Measurements from ENCODE around the gene ZMIZ1. TPM values are rescaled to one million over a fixed set of nuclear protein-coding genes. Genes with fewer than 3 reads are reported as not detected.

Gene ZMIZ1
- total RNA-seq, 4 donors from 2014 or later, result 65.5 to 88.2 (median 69.3) TPM

DNA sequence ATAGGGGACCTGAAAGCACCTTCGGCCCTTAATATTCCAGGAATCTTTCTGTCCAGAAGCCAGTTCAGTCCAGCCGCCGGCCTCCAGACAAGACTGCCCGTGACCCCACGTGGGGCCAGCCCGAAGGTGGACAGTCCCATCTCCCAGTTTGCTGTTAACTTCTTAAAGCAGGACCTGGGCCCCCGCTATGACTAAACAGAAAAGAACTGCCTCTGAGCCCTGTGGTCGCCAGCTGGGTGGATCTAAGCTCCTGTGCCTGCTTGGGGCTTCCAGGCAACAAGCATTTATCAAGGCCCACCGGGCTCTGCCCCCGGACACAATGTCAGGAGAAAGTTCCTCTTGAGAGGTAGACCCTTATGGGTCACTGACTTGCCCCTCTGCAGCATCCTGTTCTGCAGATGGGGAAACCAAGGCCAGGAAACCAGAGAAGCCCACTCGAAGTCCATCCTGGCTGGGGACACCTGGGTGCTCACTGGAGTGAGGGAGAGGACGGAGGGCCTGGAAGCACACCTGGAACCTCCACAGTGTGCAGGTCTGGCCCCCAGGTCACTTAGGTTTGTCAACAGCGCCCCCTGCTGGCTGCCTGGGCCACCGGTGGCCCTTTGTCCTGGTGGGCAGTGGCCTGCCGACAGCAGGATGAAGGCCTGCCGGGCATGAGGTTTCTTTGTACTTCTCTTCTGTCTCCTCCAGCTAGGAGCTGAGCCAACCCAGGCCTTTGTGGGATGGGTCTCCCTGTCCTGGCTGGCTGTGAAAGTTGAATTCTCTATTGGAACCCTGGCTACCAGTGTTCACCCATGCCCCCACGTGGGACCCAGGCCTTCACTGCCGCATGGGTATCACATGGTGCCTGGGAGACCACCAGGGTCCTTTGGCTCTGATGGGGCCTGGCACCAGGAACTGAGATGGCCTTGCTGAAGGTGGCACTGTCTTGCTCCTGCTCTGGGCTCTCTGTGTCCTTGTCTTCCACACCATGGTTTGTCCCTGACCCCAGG is 128.0 kb downstream of the ZMIZ1 start:
- Histone ChIP-seq H3K27me3 (no peaks in the 10 kb centered on the region), H3K4me1 (peaks cover 0 to 53% (median 15%) of the 10 kb centered on the region in 4 donors), H3K4me3 (no peak overlapping the region), H3K9me3 (no peaks in the 10 kb centered on the region), H3K36me3 (peaks cover 0 to 15% (median 0%) of the 10 kb centered on the region in 3 donors), H3K27ac (peak overlapping the region in 2 of 4 donors; percentile 23 to 63)
- WGBS, 2 donors, result 72 to 75% methylated on average over 10 to 15 of the region's 18 CpGs
- DNase-seq (ENCODE audit: low spot score in 2 of 2), result peak; percentile 60 to 75
- no peak for TF ChIP-seq EP300 (IDR thresholded peaks at IDR 0.05)
- TF ChIP-seq, protein P1, sequence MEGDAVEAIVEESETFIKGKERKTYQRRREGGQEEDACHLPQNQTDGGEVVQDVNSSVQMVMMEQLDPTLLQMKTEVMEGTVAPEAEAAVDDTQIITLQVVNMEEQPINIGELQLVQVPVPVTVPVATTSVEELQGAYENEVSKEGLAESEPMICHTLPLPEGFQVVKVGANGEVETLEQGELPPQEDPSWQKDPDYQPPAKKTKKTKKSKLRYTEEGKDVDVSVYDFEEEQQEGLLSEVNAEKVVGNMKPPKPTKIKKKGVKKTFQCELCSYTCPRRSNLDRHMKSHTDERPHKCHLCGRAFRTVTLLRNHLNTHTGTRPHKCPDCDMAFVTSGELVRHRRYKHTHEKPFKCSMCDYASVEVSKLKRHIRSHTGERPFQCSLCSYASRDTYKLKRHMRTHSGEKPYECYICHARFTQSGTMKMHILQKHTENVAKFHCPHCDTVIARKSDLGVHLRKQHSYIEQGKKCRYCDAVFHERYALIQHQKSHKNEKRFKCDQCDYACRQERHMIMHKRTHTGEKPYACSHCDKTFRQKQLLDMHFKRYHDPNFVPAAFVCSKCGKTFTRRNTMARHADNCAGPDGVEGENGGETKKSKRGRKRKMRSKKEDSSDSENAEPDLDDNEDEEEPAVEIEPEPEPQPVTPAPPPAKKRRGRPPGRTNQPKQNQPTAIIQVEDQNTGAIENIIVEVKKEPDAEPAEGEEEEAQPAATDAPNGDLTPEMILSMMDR (IDR thresholded peaks at IDR 0.05), result peak; percentile 79 to 94 (median 89)

DNA sequence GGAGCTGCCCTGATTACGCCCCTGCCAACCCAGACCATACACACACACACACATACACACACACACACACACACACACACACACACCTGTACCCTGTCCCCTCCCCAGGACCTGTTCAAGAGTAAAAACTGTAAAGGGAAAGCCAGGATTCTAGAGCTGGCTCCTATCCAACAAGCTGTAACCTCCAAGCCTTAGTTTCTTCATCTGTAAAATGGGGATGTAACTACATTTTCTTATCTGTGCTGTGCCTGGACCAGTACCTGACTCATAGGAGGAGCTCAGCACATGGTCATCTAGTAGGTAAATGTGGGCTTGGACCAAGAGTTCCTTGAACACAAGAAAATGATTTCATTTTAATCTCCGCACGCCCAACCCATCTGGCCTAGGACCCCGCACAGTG is 128.8 kb downstream of the ZMIZ1 start:
- TF ChIP-seq POLR2A (IDR thresholded peaks at IDR 0.05) (no peak), EP300 (IDR thresholded peaks at IDR 0.05) (no peak)
- TF ChIP-seq, protein P1 (IDR thresholded peaks at IDR 0.05), result no peak
- H3K4me1 ChIP-seq, result peaks cover 0 to 50% (median 13%) of the 10 kb centered on the region in 4 donors
- DNase-seq (ENCODE audit: low spot score in 2 of 2), result no peak
- no peak overlapping the region for H3K4me3 ChIP-seq
- H3K27ac ChIP-seq, result no peak overlapping the region
- H3K36me3 ChIP-seq, result peaks cover 0 to 18% (median 2%) of the 10 kb centered on the region in 3 donors
- H3K9me3 ChIP-seq, result no peaks in the 10 kb centered on the region
- H3K27me3 ChIP-seq, result no peaks in the 10 kb centered on the region
- 95 to 97% methylated on average over 4 of the region's 4 CpGs for WGBS, 2 donors

DNA sequence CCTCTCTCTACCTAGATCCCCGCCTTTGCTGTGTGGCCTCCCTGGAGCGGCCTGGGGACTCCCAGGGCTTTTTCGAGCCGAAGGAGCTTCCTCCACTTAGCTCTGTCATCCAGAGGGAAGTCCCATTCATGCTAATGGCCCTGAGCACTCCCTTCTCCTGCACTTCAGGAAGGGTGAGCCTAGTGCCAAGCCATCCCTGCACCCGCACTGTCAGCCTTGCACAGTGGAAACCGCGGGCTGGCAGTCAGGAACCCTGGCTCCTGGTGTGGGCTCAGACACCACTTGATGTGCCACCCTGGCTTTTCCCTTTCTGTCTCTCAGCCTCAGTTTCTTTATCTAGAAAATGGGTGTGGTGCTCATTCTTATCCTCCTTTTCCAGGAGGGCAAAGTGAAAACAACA is 131.6 kb downstream of the ZMIZ1 start:
- Histone ChIP-seq H3K4me1 (peaks cover 0 to 49% (median 2%) of the 10 kb centered on the region in 4 donors), H3K4me3 (no peak overlapping the region), H3K36me3 (peaks cover 0 to 42% (median 3%) of the 10 kb centered on the region in 3 donors), H3K27ac (no peak overlapping the region), H3K27me3 (no peaks in the 10 kb centered on the region), H3K9me3 (no peaks in the 10 kb centered on the region)
- TF ChIP-seq POLR2A (IDR thresholded peaks at IDR 0.05) (no peak), EP300 (IDR thresholded peaks at IDR 0.05) (no peak)
- TF ChIP-seq, protein P1 (IDR thresholded peaks at IDR 0.05), result no peak
- DNase-seq (ENCODE audit: low spot score in 2 of 2), result no peak
- WGBS, 2 donors, result 82 to 90% methylated on average over 7 of the region's 7 CpGs

DNA sequence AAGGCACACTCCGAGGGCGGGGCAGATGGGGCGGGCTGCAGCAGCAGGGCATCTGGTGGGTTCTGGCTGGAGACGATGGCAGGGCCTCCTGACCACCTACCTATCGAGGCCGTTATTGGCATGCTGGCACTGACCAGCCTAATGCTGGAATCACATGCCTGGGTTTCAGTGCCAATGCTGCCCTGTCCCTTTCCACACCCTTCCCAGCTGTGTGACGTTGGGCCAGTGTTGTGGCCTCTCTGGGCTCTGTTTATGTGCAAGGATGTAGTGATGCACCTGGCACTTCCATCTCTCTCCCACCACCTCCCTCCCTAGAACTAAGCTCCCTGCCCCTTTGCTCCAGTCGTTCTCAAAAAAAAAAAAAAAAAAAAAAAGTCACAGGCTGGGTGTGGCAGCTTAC is 132.9 kb downstream of the ZMIZ1 start:
- peaks cover 0 to 47% (median 3%) of the 10 kb centered on the region in 4 donors for H3K4me1 ChIP-seq
- H3K27me3 ChIP-seq, result no peaks in the 10 kb centered on the region
- no peak overlapping the region for H3K4me3 ChIP-seq
- WGBS, 2 donors, result 78 to 91% methylated on average over 8 of the region's 8 CpGs
- H3K27ac ChIP-seq, result no peak overlapping the region
- no peak for TF ChIP-seq POLR2A (IDR thresholded peaks at IDR 0.05)
- no peak for DNase-seq (ENCODE audit: low spot score in 2 of 2)
- no peaks in the 10 kb centered on the region for H3K9me3 ChIP-seq
- H3K36me3 ChIP-seq, result peaks cover 0 to 52% (median 3%) of the 10 kb centered on the region in 3 donors

DNA sequence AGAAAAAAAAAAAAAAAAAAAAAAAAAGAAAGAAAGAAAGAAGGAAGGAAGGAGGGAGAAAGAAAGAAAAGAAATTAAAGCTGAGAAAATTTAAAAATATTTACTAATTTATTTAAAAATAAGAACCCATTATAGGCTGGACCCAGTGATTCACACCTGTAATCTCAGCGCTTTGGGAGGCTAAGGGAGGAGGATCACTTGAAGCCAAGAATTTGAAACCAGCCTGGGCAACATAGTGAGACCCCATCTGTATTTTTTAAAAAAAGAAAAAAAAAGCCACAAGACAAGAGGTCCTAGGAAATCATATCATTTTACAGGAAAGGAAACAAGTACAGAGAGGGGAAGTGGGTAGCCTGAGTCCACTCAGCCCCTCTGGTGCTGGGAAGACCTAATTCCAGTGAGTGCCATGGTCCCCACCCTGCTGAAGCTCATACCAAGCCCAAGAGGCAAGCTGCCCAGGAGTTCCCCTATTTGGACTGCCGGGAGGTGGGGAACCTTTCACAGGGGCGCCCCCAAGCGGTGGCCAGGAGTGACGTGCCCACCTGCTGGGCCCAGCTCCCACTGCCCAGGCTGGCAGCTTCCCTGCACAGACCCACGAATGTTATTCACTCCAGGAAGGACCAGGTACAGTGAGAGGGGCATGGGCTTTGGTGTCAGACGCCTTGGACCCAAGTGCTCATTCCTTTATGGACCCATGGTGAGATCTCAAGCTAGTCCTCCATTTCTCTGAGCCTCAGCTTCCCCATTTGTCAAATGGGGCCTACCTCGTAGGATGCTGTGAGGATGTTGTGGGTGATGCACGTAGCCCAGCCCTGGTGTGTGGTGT is 133.6 kb downstream of the ZMIZ1 start:
- Histone ChIP-seq H3K4me1 (peaks cover 0 to 47% (median 2%) of the 10 kb centered on the region in 4 donors), H3K36me3 (peaks cover 0 to 57% (median 3%) of the 10 kb centered on the region in 3 donors)
- 44 to 52% methylated on average over 8 to 9 of the region's 9 CpGs for WGBS, 2 donors

More for the DNA sequence above, 133.6 kb downstream of the ZMIZ1 start:
- H3K27me3 ChIP-seq, result no peaks in the 10 kb centered on the region
- no peak overlapping the region for H3K4me3 ChIP-seq
- TF ChIP-seq, protein P1 (IDR thresholded peaks at IDR 0.05), result peak; percentile 12 to 48 (median 39)
- no peak for TF ChIP-seq POLR2A (IDR thresholded peaks at IDR 0.05)
- peak overlapping the region in 2 of 4 donors; percentile 8 to 50 for H3K27ac ChIP-seq
- no peaks in the 10 kb centered on the region for H3K9me3 ChIP-seq
- DNase-seq (ENCODE audit: low spot score in 2 of 2), result no peak
